ENCODE data around the gene TRIM54.
"Not testable (repeated sequence)": the region's sequence is repeated elsewhere in the genome, so short reads cannot be mapped to it uniquely, and the experiment has no call there.

The TRIM54 gene

GRCh38 chr2:27309651-27310050 lies 27.4 kb downstream of the TRIM54 start:
- no peak for DNase-seq (ENCODE audit: low read depth in 1 of 2, low spot score in 1 of 2)

GRCh38 chr2:27312152-27312551 lies 29.9 kb downstream of the TRIM54 start:
- no peak for DNase-seq (ENCODE audit: low read depth in 1 of 2, low spot score in 1 of 2)

GRCh38 chr2:27313882-27314645 lies 31.8 kb downstream of the TRIM54 start:
- DNase-seq (ENCODE audit: low read depth in 1 of 2, low spot score in 1 of 2), result no peak

- no peak for DNase-seq (ENCODE audit: low read depth in 1 of 2, low spot score in 1 of 2)
These were observed 32.5 kb downstream of the TRIM54 start for GRCh38 chr2:27314709-27315108.

GRCh38 chr2:27315122-27315521 lies 32.9 kb downstream of the TRIM54 start:
- no peak for DNase-seq (ENCODE audit: low read depth in 1 of 2, low spot score in 1 of 2)

- DNase-seq (ENCODE audit: low read depth in 1 of 2, low spot score in 1 of 2), result no peak
These were observed 34.6 kb downstream of the TRIM54 start for GRCh38 chr2:27316655-27317412.

- DNase-seq (ENCODE audit: low read depth in 1 of 2, low spot score in 1 of 2), result not testable (repeated sequence)
These were observed 37.6 kb downstream of the TRIM54 start for GRCh38 chr2:27319839-27320238.

GRCh38 chr2:27320958-27321543 lies 38.8 kb downstream of the TRIM54 start:
- no peak for DNase-seq (ENCODE audit: low read depth in 1 of 2, low spot score in 1 of 2)

- DNase-seq (ENCODE audit: low read depth in 1 of 2, low spot score in 1 of 2), result no peak
These were observed 40.1 kb downstream of the TRIM54 start for GRCh38 chr2:27322301-27322765.

GRCh38 chr2:27322766-27323595 lies 40.8 kb downstream of the TRIM54 start, which contains the start of gene MPV17:
Gene MPV17, minus strand, starts transcription at chr2:27323097. Its CDS starts 580 bp downstream, at chr2:27322517.
- DNase-seq (ENCODE audit: low read depth in 1 of 2, low spot score in 1 of 2), result peak; percentile 70 to 88

GRCh38 chr2:27323596-27324285 lies 41.5 kb downstream of the TRIM54 start:
- DNase-seq (ENCODE audit: low read depth in 1 of 2, low spot score in 1 of 2), result no peak

- DNase-seq (ENCODE audit: low read depth in 1 of 2, low spot score in 1 of 2), result no peak
These were observed 42.5 kb downstream of the TRIM54 start for GRCh38 chr2:27324720-27325119.

- no peak for DNase-seq (ENCODE audit: low read depth in 1 of 2, low spot score in 1 of 2)
These were observed 53.1 kb downstream of the TRIM54 start for GRCh38 chr2:27335311-27335710.

- no peak for DNase-seq (ENCODE audit: low read depth in 1 of 2, low spot score in 1 of 2)
These were observed 53.9 kb downstream of the TRIM54 start for GRCh38 chr2:27336173-27336572.

- no peak for DNase-seq (ENCODE audit: low read depth in 1 of 2, low spot score in 1 of 2)
These were observed 65.4 kb downstream of the TRIM54 start for GRCh38 chr2:27347641-27348040.

GRCh38 chr2:27350106-27350693 lies 68.0 kb downstream of the TRIM54 start:
- no peak for DNase-seq (ENCODE audit: low read depth in 1 of 2, low spot score in 1 of 2)

- no peak for DNase-seq (ENCODE audit: low read depth in 1 of 2, low spot score in 1 of 2)
These were observed 69.8 kb downstream of the TRIM54 start for GRCh38 chr2:27351802-27352598.

GRCh38 chr2:27353386-27353761 lies 71.1 kb downstream of the TRIM54 start:
- DNase-seq (ENCODE audit: low read depth in 1 of 2, low spot score in 1 of 2), result not testable (repeated sequence)

All from activated CD4-positive, alpha-beta T cell treated with anti-CD3 and anti-CD28 coated beads, Interleukin-2, amount 50 U/mL, for 24 hours (primary cell).